MM.1S (cell line): ENCODE results near the gene DPP10.

ENCODE experiments used
- EZH2phosphoT487 ChIP-seq: fragments of 300-600 bp; sonication (generic); IDR thresholded peaks from 2 replicates; pipeline ENCODE4 v1.6.1; 2018; ENCODE audit warnings: antibody characterized with exemption, low read length
- TF ChIP-seq, protein P1 (sequence below): fragments of 300-600 bp; sonication (generic); IDR thresholded peaks from 2 replicates; pipeline ENCODE4 v1.5.1; 2016; ENCODE audit warnings: antibody characterized with exemption, low read length, mixed read lengths

DNA sequence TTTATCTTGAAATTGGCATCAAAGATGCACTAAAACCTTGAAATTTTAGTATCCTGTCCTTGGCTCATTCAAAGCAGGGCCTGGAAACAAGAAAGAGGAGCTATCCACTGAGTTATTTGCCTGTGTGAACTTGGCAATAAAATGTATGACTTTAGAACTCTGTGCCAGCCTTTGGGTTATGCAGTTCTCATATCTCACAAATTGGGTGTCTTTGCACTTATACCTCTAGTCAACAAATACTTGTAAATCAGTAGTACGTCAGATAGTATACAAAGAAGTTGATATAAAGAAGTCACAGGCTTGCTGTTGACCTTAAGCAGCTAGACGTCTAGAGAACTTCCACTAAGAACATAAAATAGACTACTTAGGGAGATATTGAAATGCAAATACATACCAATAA, 1331.9 kb downstream of the DPP10 start:
- TF ChIP-seq, protein P1, sequence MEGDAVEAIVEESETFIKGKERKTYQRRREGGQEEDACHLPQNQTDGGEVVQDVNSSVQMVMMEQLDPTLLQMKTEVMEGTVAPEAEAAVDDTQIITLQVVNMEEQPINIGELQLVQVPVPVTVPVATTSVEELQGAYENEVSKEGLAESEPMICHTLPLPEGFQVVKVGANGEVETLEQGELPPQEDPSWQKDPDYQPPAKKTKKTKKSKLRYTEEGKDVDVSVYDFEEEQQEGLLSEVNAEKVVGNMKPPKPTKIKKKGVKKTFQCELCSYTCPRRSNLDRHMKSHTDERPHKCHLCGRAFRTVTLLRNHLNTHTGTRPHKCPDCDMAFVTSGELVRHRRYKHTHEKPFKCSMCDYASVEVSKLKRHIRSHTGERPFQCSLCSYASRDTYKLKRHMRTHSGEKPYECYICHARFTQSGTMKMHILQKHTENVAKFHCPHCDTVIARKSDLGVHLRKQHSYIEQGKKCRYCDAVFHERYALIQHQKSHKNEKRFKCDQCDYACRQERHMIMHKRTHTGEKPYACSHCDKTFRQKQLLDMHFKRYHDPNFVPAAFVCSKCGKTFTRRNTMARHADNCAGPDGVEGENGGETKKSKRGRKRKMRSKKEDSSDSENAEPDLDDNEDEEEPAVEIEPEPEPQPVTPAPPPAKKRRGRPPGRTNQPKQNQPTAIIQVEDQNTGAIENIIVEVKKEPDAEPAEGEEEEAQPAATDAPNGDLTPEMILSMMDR: no peak
- TF ChIP-seq EZH2phosphoT487: no peak
